Testis (tissue), 3 donors: ENCODE results near the gene TBC1D8B. TPM values are rescaled to one million over a fixed set of nuclear protein-coding genes. Genes with fewer than 3 reads are reported as not detected.
"Not testable (repeated sequence)": the region's sequence is repeated elsewhere in the genome, so short reads cannot be mapped to it uniquely, and the experiment has no call there.

ENCODE experiments used
- DNase-seq: peaks from one replicate; pipeline ENCODE4 v3.0.0-alpha.2; 2019
- H3K27ac ChIP-seq, 2 donors: fragments of 200-600 bp; sonication (generic); one replicate each; pipeline ENCODE4 v1.5.1; 2019
- H3K27me3 ChIP-seq: fragments of 200-600 bp; sonication (generic); one replicate; pipeline ENCODE4 v1.5.1; 2019
- H3K36me3 ChIP-seq: fragments of 200-600 bp; sonication (generic); one replicate; pipeline ENCODE4 v1.5.1; 2017; ENCODE audit warnings: low read depth; ENCODE audit errors: missing control alignments
- H3K4me1 ChIP-seq: fragments of 200-600 bp; sonication (generic); one replicate; pipeline ENCODE4 v1.5.1; 2019
- H3K4me3 ChIP-seq, 2 donors: fragments of 200-600 bp; sonication (generic); one replicate each; pipeline ENCODE4 v1.5.1; 2017 to 2019
- H3K9me3 ChIP-seq: fragments of 200-600 bp; sonication (generic); one replicate; pipeline ENCODE4 v1.5.1; 2017
- POLR2A ChIP-seq: fragments of 450-650 bp; IDR thresholded peaks from one replicate; pipeline ENCODE4 v1.6.1; 2017; ENCODE audit warnings: antibody characterized with exemption, mild to moderate bottlenecking, moderate library complexity
- WGBS, 2 donors: methylation state at CpG; one replicate each; pipeline ENCODE4 v1.1.5; 2018; 5-methylcytosine and 5-hydroxymethylcytosine counted together
- intact Hi-C: fragments of 100-400 bp; cut with DNase I; formaldehyde crosslinking; loops from one replicate; pipeline ENCODE4 v1.15.1; 2023; ENCODE audit warnings: low total_unique reads
- polyA plus RNA-seq: library from polyadenylated mRNA; stranded (reverse); fragments of 350-450 nt; fragmentation: Illumina TruSeq; extraction: RNeasy Lipid Tissue Mini Kit (QIAGEN cat#74804); gene quantifications from one replicate; pipeline ENCODE4 v1.2.3, GENCODE V29; 2014; ENCODE audit warnings: low read depth, low replicate concordance; ENCODE audit not compliant: insufficient read depth
- total RNA-seq, 2 donors: library from RNA; depleted of rRNA; stranded (reverse); fragments of >200 nt; gene quantifications; one replicate each; pipeline ENCODE4 v1.2.3, GENCODE V29; 2016
- TF ChIP-seq, protein P1 (sequence below), 3 experiments: fragments of 450-650 bp in 2 of 3; fragments of 200-600 bp in 1 of 3; sonication (generic) in 1 of 3; IDR thresholded peaks; one replicate each; pipeline ENCODE4 v1.5.1; 2016 to 2019; ENCODE audit warnings: antibody characterized with exemption in 3 of 3, mild to moderate bottlenecking in 2 of 3, moderate library complexity in 1 of 3

TBC1D8B gene
- total and polyA plus RNA-seq, 3 donors from 2014 or later: 6.1 to 27.0 (median 23.8) TPM

GRCh38 chrX:106862972-106863688 is 60.7 kb downstream of the TBC1D8B start:
- Histone ChIP-seq H3K4me1 (no peaks in the 10 kb centered on the region), H3K9me3 (no peaks in the 10 kb centered on the region), H3K4me3 (no peak overlapping the region), H3K36me3 (no peaks in the 10 kb centered on the region), H3K27ac (no peak overlapping the region), H3K27me3 (no peaks in the 10 kb centered on the region)
- WGBS, 2 donors: 73 to 84% methylated on average over 5 to 9 of the region's 13 CpGs
- DNase-seq: peak; percentile 12
- TF ChIP-seq POLR2A: no peak
- TF ChIP-seq, protein P1, sequence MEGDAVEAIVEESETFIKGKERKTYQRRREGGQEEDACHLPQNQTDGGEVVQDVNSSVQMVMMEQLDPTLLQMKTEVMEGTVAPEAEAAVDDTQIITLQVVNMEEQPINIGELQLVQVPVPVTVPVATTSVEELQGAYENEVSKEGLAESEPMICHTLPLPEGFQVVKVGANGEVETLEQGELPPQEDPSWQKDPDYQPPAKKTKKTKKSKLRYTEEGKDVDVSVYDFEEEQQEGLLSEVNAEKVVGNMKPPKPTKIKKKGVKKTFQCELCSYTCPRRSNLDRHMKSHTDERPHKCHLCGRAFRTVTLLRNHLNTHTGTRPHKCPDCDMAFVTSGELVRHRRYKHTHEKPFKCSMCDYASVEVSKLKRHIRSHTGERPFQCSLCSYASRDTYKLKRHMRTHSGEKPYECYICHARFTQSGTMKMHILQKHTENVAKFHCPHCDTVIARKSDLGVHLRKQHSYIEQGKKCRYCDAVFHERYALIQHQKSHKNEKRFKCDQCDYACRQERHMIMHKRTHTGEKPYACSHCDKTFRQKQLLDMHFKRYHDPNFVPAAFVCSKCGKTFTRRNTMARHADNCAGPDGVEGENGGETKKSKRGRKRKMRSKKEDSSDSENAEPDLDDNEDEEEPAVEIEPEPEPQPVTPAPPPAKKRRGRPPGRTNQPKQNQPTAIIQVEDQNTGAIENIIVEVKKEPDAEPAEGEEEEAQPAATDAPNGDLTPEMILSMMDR (IDR thresholded peaks at IDR 0.05): no peak
- intact Hi-C loops: no loop called here

DNA sequence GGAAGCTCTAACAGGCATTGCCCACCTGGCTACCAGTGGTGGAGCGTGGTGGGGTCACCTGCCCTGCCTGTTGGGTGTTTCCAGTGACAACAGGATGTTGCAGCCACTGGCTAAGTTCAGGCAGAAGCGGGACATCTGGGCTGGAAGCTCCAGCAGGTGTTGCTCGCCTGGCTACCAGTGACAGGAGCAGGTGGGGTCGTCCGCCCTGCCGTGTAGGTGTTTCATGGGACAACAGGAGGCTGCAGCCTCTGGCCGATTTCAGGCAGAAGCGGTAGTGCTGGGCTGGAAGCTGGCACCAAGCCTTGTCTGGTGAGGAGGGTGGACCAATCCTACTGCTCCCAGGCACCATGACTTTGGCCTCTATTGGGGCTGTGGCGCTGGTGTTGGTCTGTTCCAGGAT is 61.2 kb downstream of the TBC1D8B start:
- TF ChIP-seq, protein P1 (IDR thresholded peaks at IDR 0.05): no peak
- no peak for TF ChIP-seq POLR2A
- Histone ChIP-seq H3K36me3 (no peaks in the 10 kb centered on the region), H3K27me3 (no peaks in the 10 kb centered on the region), H3K4me1 (no peaks in the 10 kb centered on the region), H3K27ac (no peak overlapping the region), H3K9me3 (no peaks in the 10 kb centered on the region), H3K4me3 (no peak overlapping the region)
- 82 to 100% methylated on average over 1 to 2 of the region's 9 CpGs for WGBS, 2 donors
- intact Hi-C loops: no loop called here
- DNase-seq: no peak

DNA sequence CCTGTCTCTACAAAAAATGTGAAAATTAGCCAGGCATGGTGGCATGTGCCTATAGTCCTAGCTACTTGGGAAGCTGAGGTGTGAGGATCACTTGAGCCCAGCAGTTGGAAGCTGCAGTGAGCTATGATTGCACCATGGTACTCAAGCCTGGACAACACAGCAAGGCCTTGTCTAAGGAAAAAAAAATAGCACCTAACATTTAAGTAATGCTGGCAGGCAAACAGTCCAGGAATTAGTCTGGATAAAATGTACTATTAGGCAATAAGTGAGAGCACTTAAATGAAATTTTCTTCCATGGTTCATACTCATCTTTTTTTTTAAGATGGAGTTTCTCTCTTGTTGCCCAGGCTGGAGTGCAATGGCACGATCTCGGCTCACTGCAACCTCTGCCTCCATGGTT is 70.3 kb downstream of the TBC1D8B start:
- H3K27me3 ChIP-seq, H3K4me1 ChIP-seq, H3K9me3 ChIP-seq, intact Hi-C loops, H3K4me3 ChIP-seq, H3K27ac ChIP-seq, H3K36me3 ChIP-seq, DNase-seq: not testable (repeated sequence)
- WGBS, 2 donors: 86 to 100% methylated on average over 2 of the region's 2 CpGs

DNA sequence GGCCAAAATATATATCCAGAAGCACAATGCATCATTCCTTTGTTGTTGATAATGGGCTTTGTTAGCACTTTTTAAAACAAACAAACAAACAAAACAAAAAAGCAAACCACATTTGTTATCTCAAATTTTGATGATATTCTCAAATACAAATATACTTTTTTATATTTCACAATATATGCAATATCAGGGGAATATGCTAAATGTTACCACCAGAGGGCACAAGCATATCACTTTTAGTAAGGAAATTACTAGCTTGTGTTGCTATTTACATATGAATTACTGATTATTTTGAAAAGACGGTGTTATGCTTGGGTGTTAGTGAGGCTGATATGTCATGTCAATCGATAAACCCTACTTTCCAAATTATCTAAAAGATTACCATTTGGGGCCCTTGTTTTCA is 71.6 kb downstream of the TBC1D8B start:
- 89 to 93% methylated on average over 2 of the region's 2 CpGs for WGBS, 2 donors
- H3K27me3 ChIP-seq: no peaks in the 10 kb centered on the region
- no peak for TF ChIP-seq POLR2A
- TF ChIP-seq, protein P1 (IDR thresholded peaks at IDR 0.05): peak in 2 of 3 experiments; percentile 6 to 33
- H3K9me3 ChIP-seq: no peaks in the 10 kb centered on the region
- no peak overlapping the region for H3K4me3 ChIP-seq
- no peaks in the 10 kb centered on the region for H3K4me1 ChIP-seq
- no peak for DNase-seq
- H3K36me3 ChIP-seq: no peaks in the 10 kb centered on the region
- intact Hi-C loops: no loop called here
- no peak overlapping the region for H3K27ac ChIP-seq

GRCh38 chrX:106875151-106875550 is 72.7 kb downstream of the TBC1D8B start:
- intact Hi-C loops: no loop called here

More at GRCh38 chrX:106875151-106875550, 72.7 kb downstream of the TBC1D8B start:
- TF ChIP-seq, protein P1 (IDR thresholded peaks at IDR 0.05): no peak
- TF ChIP-seq POLR2A: no peak
- no peak for DNase-seq
- Histone ChIP-seq H3K27ac (no peak overlapping the region), H3K4me3 (no peak overlapping the region), H3K4me1 (no peaks in the 10 kb centered on the region), H3K36me3 (no peaks in the 10 kb centered on the region), H3K27me3 (no peaks in the 10 kb centered on the region), H3K9me3 (no peaks in the 10 kb centered on the region)
- 100% methylated on average over 1 of the region's 1 CpG for WGBS, 2 donors
